Measurements from ENCODE around the gene HIVEP3.

GRCh38 chr1:41887365-41887764 is 31.4 kb downstream of the HIVEP3 start:
- TF ChIP-seq CTCF (IDR thresholded peaks at IDR 0.05): no peak
- TF ChIP-seq TEAD4 (CRISPR knock-in tag; IDR thresholded peaks at IDR 0.05): no peak
- TF ChIP-seq ERG (CRISPR knock-in tag; IDR thresholded peaks at IDR 0.05): no peak
- no peak for TF ChIP-seq ZBTB21 (CRISPR knock-in tag; IDR thresholded peaks at IDR 0.05; ENCODE audit: borderline replicate concordance)
- no peak for TF ChIP-seq TP53 (CRISPR knock-in tag; IDR thresholded peaks at IDR 0.05)
- TF ChIP-seq CREM (CRISPR knock-in tag; IDR thresholded peaks at IDR 0.05): no peak
- TF ChIP-seq KAT7 (CRISPR knock-in tag; IDR thresholded peaks at IDR 0.05; ENCODE audit: borderline replicate concordance): no peak
- TF ChIP-seq HMGXB4 (CRISPR knock-in tag; IDR thresholded peaks at IDR 0.05): no peak

Measured in WTC11 (cell line).